WTC11 (cell line): Measurements from ENCODE around the gene LYL1. TPM values are rescaled to one million over a fixed set of nuclear protein-coding genes. Genes with fewer than 3 reads are reported as not detected.

ENCODE experiments used
- ATAC-seq: fragments of 200-7000 bp; cut with Tn5 transposase; 2 replicates; pipeline ENCODE4 v1.10.0; 2021; ENCODE audit warnings: mild to moderate bottlenecking, moderate library complexity
- CTCF ChIA-PET: fragments of 300-600 bp; sonication (Branson Sonifier 250); formaldehyde crosslinking; loops from one replicate; lab custom pipeline; 2021; ENCODE audit warnings: antibody characterized with exemption; lab: Charles Lee
- POLR2A ChIA-PET: fragments of 350-600 bp; sonication (Branson Sonifier 250); formaldehyde crosslinking; loops from one replicate; lab custom pipeline; 2021; ENCODE audit warnings: antibody characterized with exemption; lab: Charles Lee
- DNase-seq: peaks from one replicate; pipeline ENCODE4 v3.0.0; 2021; ENCODE audit warnings: low spot score
- H3K27ac Mint-ChIP-seq: 2 replicates; pipeline ENCODE4 v1.8.0; 2021; ENCODE audit warnings: mixed read lengths
- H3K27me3 Mint-ChIP-seq: 2 replicates; pipeline ENCODE4 v1.8.0; 2021; ENCODE audit warnings: low read depth, mild to moderate bottlenecking, moderate library complexity, mixed read lengths
- H3K36me3 Mint-ChIP-seq: 2 replicates; pipeline ENCODE4 v1.8.0; 2021; ENCODE audit warnings: mixed read lengths
- H3K4me1 Mint-ChIP-seq: 2 replicates; pipeline ENCODE4 v1.8.0; 2022; ENCODE audit warnings: mixed read lengths
- H3K4me3 Mint-ChIP-seq: 2 replicates; pipeline ENCODE4 v1.8.0; 2021; ENCODE audit warnings: mild to moderate bottlenecking, moderate library complexity, mixed read lengths
- H3K9me3 Mint-ChIP-seq: 2 replicates; pipeline ENCODE4 v1.8.0; 2021; ENCODE audit warnings: mixed read lengths
- ATF1 ChIP-seq: sonication (generic); formaldehyde crosslinking; IDR thresholded peaks from 2 replicates; pipeline ENCODE4 v1.8.1; 2023; ENCODE audit warnings: mild to moderate bottlenecking, moderate library complexity, missing genetic modification reagents
- CTCF ChIP-seq: fragments of 200-600 bp; IDR thresholded peaks from 2 replicates; pipeline ENCODE4 v1.8.0; 2022; ENCODE audit warnings: antibody characterized with exemption
- ELF4 ChIP-seq: sonication (generic); formaldehyde crosslinking; IDR thresholded peaks from 2 replicates; pipeline ENCODE4 v1.8.1; 2022; ENCODE audit warnings: low read depth, mild to moderate bottlenecking, moderate library complexity, missing genetic modification reagents
- FOXK1 ChIP-seq: sonication (generic); formaldehyde crosslinking; IDR thresholded peaks from 2 replicates; pipeline ENCODE4 v1.8.0; 2022; ENCODE audit warnings: mild to moderate bottlenecking, moderate library complexity, missing genetic modification reagents
- GABPB1 ChIP-seq: sonication (generic); formaldehyde crosslinking; IDR thresholded peaks from 2 replicates; pipeline ENCODE4 v1.8.1; 2023; ENCODE audit warnings: mild to moderate bottlenecking, missing genetic modification reagents
- HMGXB4 ChIP-seq: sonication (generic); formaldehyde crosslinking; IDR thresholded peaks from 2 replicates; pipeline ENCODE4 v1.8.1; 2023; ENCODE audit warnings: mild to moderate bottlenecking, moderate library complexity, missing genetic modification reagents
- NFYB ChIP-seq: sonication (generic); formaldehyde crosslinking; conservative IDR thresholded peaks from 2 replicates; pipeline ENCODE4 v1.8.0; 2022; ENCODE audit warnings: low read depth, missing genetic modification reagents
- PRRX2 ChIP-seq: fragments of 250-450 bp; sonication (Bioruptor Pico); IDR thresholded peaks from 2 replicates; pipeline ENCODE4 v1.8.0; 2021; ENCODE audit warnings: mild to moderate bottlenecking
- SOX15 ChIP-seq: fragments of 250-450 bp; sonication (Bioruptor Pico); IDR thresholded peaks from 2 replicates; pipeline ENCODE4 v1.9.0; 2021; ENCODE audit warnings: mild to moderate bottlenecking
- TEAD1 ChIP-seq: sonication (generic); formaldehyde crosslinking; IDR thresholded peaks from 2 replicates; pipeline ENCODE4 v1.8.0; 2022; ENCODE audit warnings: mild to moderate bottlenecking, missing genetic modification reagents
- USF1 ChIP-seq: sonication (generic); formaldehyde crosslinking; IDR thresholded peaks from 2 replicates; pipeline ENCODE4 v1.8.0; 2022; ENCODE audit warnings: mild to moderate bottlenecking, missing genetic modification reagents
- ZNF423 ChIP-seq: fragments of 250-450 bp; sonication (Bioruptor Pico); IDR thresholded peaks from 2 replicates; pipeline ENCODE4 v2.1.2; 2022; ENCODE audit warnings: mild to moderate bottlenecking, moderate library complexity
- total RNA-seq: library from RNA; stranded (reverse); gene quantifications from 3 replicates; pipeline ENCODE4 v1.2.3, GENCODE V29; 2021
- TF ChIP-seq, protein P1 (sequence below): sonication (generic); formaldehyde crosslinking; IDR thresholded peaks from 2 replicates; pipeline ENCODE4 v1.8.1; 2023; ENCODE audit warnings: mild to moderate bottlenecking, missing genetic modification reagents, moderate library complexity

The LYL1 gene
- total RNA-seq, 1 experiment from 2014 or later, result 1.2 TPM

DNA sequence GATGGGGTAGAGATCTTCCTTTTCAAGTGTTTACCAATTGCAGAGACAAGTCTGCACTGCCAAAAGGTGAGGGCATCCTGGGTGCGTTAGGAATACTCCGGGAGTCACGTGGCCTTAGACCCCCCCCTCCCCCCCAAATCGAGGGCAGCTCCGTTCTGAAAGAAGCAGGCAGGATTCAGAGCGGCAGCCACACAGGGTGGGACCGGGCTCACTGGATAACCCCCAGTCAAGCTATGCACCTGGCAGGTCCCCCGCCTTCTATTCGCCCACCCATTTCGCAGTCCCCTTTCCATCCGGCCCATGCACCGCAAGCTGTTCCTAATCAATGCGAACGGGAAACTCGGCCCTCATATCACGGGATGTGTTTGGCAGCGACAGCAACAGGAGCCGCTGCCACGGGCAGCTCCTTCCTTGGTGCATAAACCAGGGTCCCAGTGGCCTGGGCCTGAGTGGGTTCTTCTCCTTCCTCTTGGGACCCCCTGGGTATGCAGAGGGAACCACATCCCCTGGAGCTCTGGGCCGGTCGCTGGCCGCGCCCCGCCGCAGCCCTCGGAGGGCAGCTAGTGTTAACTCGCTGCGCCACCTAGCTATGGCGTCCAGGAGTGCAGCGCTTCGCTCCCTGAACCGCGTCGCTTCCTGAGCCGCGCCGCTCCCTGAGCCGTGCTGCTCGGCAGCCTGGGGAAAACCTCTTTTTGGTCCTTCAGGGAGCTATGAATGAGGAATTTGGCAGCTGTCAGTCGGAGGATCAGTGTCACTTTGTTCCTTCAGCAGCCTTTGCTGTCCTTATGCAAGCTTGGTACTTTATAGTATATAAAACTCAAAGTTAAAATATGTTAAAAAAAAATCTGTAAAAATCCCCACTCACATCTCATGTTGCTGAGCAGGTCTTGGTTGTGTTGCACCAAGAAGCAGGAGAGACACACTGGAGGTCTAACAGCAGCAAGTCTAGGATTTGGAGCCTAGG is 41.4 kb downstream of the LYL1 start:
- peak; percentile 85 for ATAC-seq
- H3K27me3 Mint-ChIP-seq, result peaks cover 76% of the 10 kb centered on the region
- POLR2A ChIA-PET, result interaction anchor here (0.6 to 1.5 kb wide), 7 partner anchors 21 to 131 kb away, joined by 3 to 5 read pairs (median 3); no protein-coding TSS in a partner anchor
- no peaks in the 10 kb centered on the region for H3K9me3 Mint-ChIP-seq
- CTCF ChIA-PET, result interaction anchor here (0.6 to 12.4 kb wide), 36 partner anchors 10 to 917 kb away, joined by 3 to 294 read pairs (median 10); partner anchors contain the start of gene DAND5
- H3K27ac Mint-ChIP-seq, result no peak overlapping the region
- peaks cover 26% of the 10 kb centered on the region for H3K4me1 Mint-ChIP-seq
- peak overlapping the region; percentile 64 for H3K4me3 Mint-ChIP-seq
- H3K36me3 Mint-ChIP-seq, result no peaks in the 10 kb centered on the region
- peak; percentile 93 for DNase-seq
- no peak for TF ChIP-seq TEAD1 (CRISPR knock-in tag)
- TF ChIP-seq, protein P1, sequence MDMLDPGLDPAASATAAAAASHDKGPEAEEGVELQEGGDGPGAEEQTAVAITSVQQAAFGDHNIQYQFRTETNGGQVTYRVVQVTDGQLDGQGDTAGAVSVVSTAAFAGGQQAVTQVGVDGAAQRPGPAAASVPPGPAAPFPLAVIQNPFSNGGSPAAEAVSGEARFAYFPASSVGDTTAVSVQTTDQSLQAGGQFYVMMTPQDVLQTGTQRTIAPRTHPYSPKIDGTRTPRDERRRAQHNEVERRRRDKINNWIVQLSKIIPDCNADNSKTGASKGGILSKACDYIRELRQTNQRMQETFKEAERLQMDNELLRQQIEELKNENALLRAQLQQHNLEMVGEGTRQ (CRISPR knock-in tag), result peak; percentile 83
- peak; percentile 42; the same call in 1 of the 2 replicates for TF ChIP-seq ZNF423
- TF ChIP-seq HMGXB4 (CRISPR knock-in tag), result peak; percentile 66; the same call in 1 of the 2 replicates
- TF ChIP-seq USF1 (CRISPR knock-in tag), result peak; percentile 85
- peak; percentile 76 for TF ChIP-seq CTCF
- no peak for TF ChIP-seq ELF4 (CRISPR knock-in tag)
- TF ChIP-seq FOXK1 (CRISPR knock-in tag), result 0 out of 2 replicates have a peak, but pooled peaks have one; percentile 16
- no peak for TF ChIP-seq ATF1 (CRISPR knock-in tag)

DNA sequence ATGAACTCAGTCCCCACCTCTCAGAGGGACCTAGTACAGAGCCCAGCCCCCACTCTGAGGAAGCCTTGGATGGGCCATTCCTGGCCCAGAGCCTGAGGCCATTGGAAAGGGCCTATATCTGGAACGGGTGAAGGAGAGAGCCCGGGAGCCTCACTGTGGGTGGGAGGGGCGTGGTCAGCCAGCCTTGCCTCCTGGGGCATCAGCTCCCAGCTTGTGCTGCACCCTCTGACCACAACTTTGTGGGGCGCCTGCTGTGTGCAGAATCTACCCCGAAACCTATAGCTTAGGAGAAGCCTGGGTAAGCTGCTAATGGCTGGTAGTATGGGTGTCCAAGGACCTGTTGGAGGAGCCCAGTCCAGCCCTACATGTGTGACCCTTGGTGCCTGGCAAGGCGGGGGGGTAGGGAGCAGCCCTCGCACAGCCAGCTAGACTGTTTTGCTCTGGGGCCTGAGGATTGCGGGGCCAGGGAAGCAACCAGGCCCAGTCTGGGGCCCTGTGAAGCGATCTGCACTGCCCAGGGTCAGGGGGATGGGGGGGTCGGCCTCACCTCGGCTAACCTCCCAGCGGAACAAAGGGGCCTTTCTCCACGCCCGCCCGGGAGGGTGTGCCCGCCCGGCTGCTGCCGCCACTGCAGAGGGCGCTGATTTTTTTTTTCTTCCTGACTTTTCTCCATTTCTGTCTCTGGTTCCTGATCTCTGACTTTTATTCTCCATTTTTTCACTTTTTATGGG is 42.3 kb downstream of the LYL1 start:
- H3K36me3 Mint-ChIP-seq, result no peaks in the 10 kb centered on the region
- ATAC-seq, result 0 out of 2 replicates have a peak, but pooled peaks have one; percentile 5
- ChIA-PET CTCF (interaction anchor here (0.7 to 12.4 kb wide), 32 partner anchors 9 to 918 kb away, joined by 3 to 294 read pairs (median 12); partner anchors contain the start of gene DAND5), POLR2A (interaction anchor here (1.0 kb wide), 1 partner anchor 31 kb away, joined by 3 read pairs; no protein-coding TSS in a partner anchor)
- peak overlapping the region; percentile 64 for H3K4me3 Mint-ChIP-seq
- no peak for DNase-seq
- no peak for TF ChIP-seq NFYB (CRISPR knock-in tag)
- TF ChIP-seq SOX15, result no peak
- peak; percentile 69 for TF ChIP-seq GABPB1 (CRISPR knock-in tag)
- no peak for TF ChIP-seq PRRX2
- no peak overlapping the region for H3K27ac Mint-ChIP-seq
- H3K9me3 Mint-ChIP-seq, result no peaks in the 10 kb centered on the region
- peaks cover 34% of the 10 kb centered on the region for H3K4me1 Mint-ChIP-seq
- H3K27me3 Mint-ChIP-seq, result peaks cover 85% of the 10 kb centered on the region
